ENCODE measurements around the gene CRHR2.
A peak's percentile ranks its signal among the peaks of the same experiment; 100 is the strongest.
"Not testable (repeated sequence)": the region's sequence is repeated elsewhere in the genome, so short reads cannot be mapped to it uniquely, and the experiment has no call there.

CRHR2 gene

DNA sequence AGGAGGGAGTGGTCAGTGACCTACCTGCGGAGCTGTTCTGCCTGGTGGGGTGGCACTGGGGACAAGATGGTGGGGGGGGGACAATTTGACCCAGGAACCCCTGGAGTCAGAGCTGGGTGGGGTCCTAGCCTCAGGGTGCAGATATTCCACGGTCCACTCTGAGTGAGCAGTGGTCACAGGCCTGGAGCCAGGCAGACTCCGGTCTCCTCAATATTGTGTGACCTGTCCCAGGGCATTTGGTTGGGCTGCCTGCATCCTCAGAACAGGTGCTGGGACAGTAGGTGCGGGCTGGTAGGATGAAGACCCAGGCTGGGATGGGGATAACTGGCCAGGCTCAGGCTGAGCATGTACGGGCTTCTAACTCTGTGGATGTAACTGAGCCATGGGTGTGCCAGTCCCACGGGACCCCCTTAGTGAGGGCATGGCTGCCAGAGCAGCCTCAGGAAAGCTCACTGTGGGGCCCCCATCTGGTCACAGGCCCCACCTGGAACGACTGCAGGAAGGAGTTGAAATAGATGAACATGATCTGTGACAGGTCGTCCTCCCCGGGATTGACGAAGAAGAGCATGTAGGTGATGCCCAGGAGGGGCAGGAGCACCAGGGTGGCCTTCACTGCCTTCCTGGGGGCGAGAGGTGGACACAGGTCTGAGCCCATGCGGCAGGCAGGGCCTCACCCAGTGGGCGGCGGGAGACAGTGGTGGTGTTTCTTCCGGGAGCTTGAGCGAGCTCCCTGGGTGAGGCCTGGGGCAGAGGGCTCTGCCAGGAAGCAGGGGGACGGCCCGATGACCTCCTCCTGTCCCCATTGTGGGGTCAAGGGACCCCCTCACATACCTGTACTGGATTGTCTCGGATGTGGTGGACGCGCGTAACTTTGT is 26.9 kb downstream of the CRHR2 start:
- DNase-seq (ENCODE audit: low read depth in 2 of 2), result no peak

DNA sequence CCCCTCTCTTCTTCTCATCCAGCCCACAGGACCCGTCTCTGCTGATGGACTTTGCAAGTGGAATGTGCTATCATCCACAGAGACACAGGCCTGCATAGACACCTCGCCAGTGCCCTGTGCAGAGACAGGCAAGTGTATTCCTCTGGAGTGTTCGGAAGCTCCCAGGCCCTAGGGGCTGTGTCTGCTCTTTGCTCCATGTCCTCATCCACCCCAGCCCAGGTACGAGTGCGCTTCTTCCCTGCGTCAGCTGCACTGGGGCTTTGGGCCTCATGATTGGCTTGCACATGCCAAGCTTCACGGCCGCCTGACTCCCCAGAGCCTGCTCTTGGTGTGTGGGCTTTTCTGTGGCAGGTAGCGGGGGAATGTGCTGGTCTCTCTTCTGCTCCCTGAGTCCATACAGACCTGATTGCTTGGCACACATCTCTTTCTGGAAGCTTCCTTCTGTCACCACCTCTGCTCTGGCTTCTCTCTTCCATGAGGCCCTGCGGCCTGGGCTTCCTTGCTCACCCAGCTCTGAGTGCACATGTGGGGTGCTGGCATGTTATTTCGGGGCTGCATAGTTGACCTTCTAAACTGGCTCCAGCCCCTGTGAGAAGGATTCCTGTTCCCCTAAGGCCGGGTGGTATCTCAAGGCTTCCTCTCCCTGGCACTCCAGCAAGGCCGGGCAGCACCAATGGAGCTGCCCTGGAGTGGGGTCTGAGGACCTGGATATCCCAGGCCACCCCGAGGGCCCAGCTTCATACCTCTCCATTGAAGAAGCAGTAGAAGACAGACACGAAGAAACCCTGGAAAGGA is 27.8 kb downstream of the CRHR2 start:
- DNase-seq (ENCODE audit: low read depth in 2 of 2), result no peak

DNA sequence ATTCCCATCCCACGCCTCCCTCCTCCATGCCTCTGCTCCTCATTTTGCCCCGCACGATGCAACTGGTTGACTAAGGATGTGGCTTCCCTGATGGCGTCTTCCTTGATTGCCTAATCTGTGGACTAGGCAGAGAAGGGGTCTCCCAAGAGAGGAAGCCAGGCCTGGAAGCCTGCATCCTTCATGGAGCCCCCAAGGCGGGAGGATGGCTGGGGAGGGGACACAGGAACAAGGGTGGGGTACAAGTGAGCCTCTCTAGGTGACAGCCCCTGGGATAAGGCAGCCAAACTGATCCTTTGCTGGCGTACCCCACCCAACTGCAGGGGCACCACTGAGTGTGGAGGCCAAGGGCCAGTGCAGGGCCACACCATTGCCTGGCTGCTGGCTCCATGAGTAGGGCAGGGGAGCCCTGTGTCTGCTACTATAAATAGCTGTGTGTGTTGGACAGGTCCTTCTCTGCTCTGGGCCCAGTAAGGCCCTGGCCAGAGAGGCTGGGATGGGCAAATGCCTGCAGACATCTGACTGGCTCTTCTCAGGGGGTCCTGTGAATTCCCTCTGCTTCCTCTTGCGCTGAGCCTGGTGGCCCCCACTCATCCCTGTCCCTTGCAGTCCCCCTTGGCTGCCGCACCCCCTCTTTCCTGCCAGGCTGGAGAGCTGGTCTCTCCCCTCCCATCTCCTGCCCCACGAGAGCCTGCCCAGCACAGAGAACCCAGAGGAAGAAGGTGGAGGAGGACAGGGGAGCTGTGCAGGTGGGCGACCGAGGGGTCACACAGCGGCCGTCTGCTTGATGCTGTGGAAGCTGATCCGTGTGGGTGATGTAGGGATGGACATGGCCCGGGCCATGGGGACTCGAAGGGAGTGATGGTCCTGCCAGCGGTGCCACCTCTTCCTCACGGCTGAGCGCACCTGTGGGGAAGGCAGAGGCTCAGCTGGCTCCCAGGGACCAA is 29.3 kb downstream of the CRHR2 start:
- DNase-seq (ENCODE audit: low read depth in 2 of 2), result no peak

GRCh38 chr7:30652132-30652531 is 30.1 kb downstream of the CRHR2 start:
- no peak for DNase-seq (ENCODE audit: low read depth in 2 of 2)

DNA sequence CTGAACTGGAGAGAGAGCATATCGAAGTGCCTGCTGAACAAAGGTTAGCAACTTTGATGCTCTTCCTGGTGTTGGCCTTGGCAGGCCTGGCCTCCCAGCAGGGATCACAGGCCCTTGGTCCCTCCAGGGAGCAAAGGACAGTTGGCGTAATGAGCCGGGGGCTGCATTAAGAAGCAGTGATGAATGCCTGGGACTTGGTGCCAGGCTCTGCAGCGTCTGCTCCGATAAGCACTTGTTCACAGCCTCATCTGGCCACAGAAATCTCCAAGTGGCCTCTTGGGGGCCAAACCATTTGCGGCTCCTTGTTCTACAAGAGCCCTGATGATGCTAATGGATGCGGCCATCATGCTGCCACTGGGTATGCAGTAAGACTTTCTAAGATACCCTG is 31.8 kb downstream of the CRHR2 start:
- DNase-seq (ENCODE audit: low read depth in 2 of 2), result no peak

GRCh38 chr7:30649717-30650420 is 32.4 kb downstream of the CRHR2 start:
- DNase-seq (ENCODE audit: low read depth in 2 of 2), result no peak

DNA sequence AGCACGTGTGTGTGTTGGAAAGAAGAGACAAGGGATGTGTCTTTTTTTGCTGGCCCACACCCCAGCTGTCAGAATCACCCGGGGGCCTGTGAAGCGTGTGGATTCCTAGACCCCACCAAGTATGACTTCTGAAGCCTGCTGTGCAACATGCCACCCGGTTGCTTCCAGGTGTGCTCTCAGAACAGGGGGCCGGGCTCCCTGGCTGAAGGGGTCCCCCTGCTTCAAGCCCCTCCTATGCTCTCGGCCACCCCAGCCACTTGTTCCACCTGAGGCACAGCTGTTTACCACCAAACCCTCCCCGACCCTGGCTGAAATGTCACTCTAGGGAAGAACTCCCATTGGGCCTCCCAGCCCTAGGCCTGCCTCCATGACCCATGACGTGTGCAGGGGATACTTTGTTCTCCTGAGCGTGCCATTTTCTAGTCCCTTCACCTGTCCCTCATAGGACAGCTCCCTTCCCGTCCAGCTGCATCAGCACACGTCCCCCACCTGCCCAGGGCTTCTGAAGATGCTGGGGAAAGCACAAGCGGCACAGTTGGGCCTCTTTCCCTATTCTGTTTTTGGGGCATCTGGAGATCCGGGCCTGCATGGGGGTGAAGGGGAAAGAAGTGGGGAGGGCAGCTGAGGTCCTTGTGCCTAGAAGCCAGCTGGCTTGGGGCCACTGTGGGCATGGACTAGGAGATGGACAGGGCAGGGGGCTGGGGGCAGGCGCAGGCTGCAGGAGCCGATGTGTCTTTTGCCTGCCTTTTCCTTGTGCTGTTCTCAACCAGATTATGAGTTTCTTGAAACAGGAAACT is 33.3 kb downstream of the CRHR2 start:
- DNase-seq (ENCODE audit: low read depth in 2 of 2), result no peak

- no peak for DNase-seq (ENCODE audit: low read depth in 2 of 2)
These were observed 34.5 kb downstream of the CRHR2 start for GRCh38 chr7:30647589-30648364.

DNA sequence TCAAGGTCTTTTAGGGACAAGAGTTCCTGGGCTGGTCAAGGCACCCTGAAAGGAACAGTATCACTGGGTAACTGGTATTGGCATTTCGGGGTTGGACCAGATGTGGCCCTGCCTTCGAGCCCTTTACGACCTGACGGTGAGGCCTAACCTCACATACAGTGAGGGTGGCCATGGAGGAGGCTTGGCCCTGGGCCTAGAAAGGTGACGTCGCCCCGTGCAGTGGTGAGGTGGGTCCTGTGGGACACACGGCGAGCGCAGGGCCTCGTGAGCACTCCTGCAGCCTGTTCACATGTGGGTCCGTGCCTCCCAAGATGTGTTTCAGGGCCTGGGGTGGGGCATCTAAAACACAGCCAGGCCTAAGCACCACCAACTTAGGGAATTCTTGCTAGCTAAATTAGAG is 36.1 kb downstream of the CRHR2 start:
- DNase-seq (ENCODE audit: low read depth in 2 of 2), result no peak

DNA sequence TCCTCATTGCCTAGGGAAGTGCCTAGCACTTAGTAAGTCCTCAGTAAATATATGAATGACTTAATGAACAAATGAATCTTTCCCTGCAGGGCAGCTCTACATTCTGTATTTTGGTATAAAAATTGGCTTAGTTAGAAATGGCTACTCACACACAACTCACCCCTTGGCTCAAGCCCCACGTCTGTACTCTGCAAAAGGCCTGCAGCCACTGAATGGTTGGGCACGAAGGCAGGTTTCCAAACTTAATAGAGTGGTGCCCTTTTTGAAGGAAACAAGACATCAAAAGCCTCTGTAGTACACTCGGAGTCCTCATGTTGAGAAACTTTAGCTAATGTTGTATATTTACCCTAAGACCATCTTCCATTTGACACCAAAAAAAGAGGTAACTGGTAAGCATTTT is 36.6 kb downstream of the CRHR2 start:
- no peak for DNase-seq (ENCODE audit: low read depth in 2 of 2)

DNA sequence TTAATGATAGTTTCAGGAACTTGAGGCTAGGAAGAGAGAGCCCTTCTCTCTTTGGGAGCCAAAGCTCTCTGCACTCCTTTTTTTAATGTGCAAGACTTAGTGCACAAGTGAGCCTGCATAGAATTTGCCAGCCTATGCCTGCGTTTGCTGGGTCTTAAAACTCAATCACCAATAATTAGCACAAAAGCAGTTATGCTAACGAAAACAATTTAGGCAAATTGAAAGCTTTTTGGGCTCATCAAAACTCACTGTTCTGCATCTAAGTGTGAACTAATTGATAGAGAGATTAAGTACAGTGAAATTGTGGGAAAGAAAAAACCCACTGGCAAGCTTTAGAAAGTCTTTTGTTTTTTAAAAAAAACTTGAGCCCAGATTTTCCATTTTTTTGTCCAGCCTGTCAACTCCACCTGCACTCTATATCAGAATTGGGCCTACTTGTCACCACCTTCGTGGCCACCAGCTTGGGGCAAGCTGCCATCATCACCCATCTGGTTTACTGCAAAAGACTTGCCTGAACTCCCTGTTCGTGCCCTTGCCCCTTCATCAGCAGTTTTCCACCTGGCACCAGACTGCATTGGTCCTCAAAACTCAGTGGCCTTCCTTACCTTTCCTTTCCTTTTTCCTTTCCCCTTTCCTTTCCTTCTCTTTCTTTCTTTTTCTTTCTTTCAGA is 37.8 kb downstream of the CRHR2 start:
- no peak for DNase-seq (ENCODE audit: low read depth in 2 of 2)

DNA sequence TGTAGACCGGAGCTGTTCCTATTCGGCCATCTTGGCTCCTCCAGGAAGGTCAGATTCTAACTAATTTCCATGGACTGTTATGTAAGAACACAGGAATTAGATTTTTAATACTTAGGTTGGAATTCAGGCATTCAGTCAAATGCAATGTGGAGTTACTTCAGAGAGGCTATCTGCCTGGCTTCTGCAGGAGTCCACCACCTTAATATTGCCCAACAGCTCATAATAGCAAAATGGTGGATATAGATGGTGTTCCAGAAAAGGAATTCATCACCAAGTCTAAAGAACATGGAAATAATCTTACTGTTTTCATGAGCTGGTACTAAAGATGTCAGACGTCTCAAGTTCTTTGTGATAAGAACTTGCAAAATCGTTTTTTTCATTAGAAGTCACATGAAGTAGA is 39.5 kb downstream of the CRHR2 start:
- DNase-seq (ENCODE audit: low read depth in 2 of 2), result no peak

DNA sequence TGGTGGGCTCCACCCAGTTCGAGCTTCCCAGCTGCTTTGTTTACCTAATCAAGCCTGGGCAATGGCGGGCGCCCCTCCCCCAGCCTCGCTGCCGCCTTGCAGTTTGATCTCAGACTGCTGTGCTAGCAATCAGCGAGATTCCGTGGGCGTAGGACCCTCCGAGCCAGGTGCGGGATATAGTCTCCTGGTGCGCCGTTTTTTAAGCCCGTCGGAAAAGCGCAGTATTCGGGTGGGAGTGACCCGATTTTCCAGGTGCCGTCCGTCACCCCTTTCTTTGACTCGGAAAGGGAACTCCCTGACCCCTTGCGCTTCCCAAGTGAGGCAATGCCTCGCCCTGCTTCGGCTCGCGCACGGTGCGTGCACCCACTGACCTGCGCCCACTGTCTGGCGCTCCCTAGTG is 39.9 kb downstream of the CRHR2 start:
- not testable (repeated sequence) for DNase-seq (ENCODE audit: low read depth in 2 of 2)

DNA sequence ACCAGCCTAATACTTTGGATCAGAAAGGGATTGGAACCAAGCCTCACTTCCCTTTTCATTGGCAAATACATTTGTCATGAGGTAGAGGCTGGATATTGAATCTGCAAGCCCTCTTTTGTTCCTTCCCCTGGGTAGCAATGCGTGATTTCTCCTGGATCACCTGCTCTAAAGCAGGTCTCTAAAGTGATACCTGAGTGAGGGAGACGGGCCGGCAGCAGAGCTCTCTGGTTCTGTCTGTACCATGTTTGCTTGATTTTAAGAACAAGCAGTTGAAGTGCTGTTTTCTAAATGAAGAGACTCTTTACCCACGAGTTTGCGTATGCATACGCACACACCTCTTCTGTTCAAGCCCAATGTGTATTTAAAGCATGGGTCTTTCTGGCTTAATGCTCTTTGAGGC is 46.5 kb downstream of the CRHR2 start:
- DNase-seq (ENCODE audit: low read depth in 2 of 2), result no peak

GRCh38 chr7:30634634-30635201 is 47.5 kb downstream of the CRHR2 start:
- DNase-seq (ENCODE audit: low read depth in 2 of 2), result no peak

GRCh38 chr7:30634193-30634626 is 48.0 kb downstream of the CRHR2 start:
- no peak for DNase-seq (ENCODE audit: low read depth in 2 of 2)

GRCh38 chr7:30633223-30633622 is 49.0 kb downstream of the CRHR2 start:
- no peak for DNase-seq (ENCODE audit: low read depth in 2 of 2)

DNA sequence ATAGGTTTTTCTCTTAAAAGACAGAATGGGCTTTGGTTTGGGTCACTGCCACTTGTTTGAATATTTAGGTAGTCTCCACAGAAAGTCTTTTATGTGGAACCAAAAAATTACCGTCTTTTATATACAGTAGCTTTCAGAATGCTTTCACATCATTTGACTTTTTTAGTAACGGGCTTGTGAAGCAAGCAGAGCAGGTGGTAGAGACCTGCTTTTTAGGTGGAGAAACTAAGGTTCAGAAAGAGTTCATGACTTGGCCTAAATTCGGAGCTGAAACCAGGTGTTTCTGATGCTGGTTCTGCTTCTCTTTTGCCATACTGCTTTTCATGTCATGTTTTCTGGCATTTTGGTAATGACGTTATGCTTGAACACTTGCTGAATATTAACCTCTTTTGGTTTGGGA is 51.3 kb downstream of the CRHR2 start:
- no peak for DNase-seq (ENCODE audit: low read depth in 2 of 2)

DNA sequence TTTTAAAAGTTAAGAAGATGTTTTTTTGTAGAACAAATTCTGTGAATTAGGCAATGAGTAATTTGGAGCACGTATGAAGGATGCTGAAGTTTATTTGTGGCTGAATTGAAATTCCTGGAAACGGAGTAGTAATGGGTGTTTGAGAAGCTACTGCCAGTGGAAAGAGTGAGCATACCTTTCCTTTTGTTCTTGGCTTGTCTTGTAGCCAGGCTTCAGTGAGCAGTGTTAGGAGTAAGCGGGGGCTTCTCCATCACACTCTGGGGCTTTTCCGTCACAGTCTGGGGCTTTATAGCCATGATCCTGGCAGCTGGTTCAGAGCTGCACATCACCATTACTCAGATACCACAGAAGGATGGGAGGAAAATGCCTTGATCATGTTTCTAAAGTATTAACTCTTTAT is 55.2 kb downstream of the CRHR2 start:
- peak; percentile 5 to 25 for DNase-seq (ENCODE audit: low read depth in 2 of 2)

Measured in stimulated activated CD8-positive, alpha-beta memory T cell treated with anti-CD3 and anti-CD28 coated beads, Interleukin-7, amount 100 ng/mL, for 4 hours (primary cell).